ENCODE measurements around the gene KDSR.

DNA sequence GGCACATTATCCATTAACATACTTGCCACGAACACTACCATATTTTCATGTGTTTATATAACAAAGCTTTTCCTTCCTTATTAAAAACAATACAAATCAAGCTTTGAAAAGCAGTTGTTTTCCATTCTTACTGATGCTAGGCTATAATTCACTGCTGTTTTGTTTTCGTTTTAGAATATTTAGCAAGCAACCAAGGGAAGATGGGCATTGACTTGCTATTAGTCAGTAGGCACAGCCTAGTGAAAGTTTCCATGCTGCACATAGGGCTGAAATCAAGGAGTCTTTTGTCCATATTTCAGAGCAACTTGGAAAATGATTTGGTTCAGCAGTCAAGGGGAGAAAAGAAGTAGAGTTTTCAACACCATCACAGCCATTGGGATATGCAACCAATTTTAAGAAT, 78.7 kb downstream of the KDSR start:
- TF ChIP-seq YY1 (IDR thresholded peaks at IDR 0.05; ENCODE audit: insufficient read depth, insufficient read length) = no peak
- no peak for TF ChIP-seq ZNF274 (IDR thresholded peaks at IDR 0.05; ENCODE audit: low read depth, low read length)
- no peak for TF ChIP-seq SUZ12 (IDR thresholded peaks at IDR 0.05; ENCODE audit: extremely low read depth, insufficient read depth, insufficient read length)

Data from NT2/D1 (cell line).